BLaER1 (cell line): ENCODE results near the gene GCHFR.

Source experiments
- H3K27ac ChIP-seq: shearing (Covaris generic); formaldehyde crosslinking; 2 replicates; pipeline ENCODE4 v1.8.1; 2022
- H3K27me3 ChIP-seq: shearing (Covaris generic); formaldehyde crosslinking; 2 replicates; pipeline ENCODE4 v1.8.1; 2022
- H3K36me3 ChIP-seq: shearing (Covaris generic); formaldehyde crosslinking; 2 replicates; pipeline ENCODE4 v1.8.1; 2022
- H3K4me1 ChIP-seq: shearing (Covaris generic); formaldehyde crosslinking; 2 replicates; pipeline ENCODE4 v1.8.1; 2022
- H3K4me2 ChIP-seq: shearing (Covaris generic); formaldehyde crosslinking; 2 replicates; pipeline ENCODE4 v1.8.1; 2022
- H3K4me3 ChIP-seq: shearing (Covaris generic); formaldehyde crosslinking; 2 replicates; pipeline ENCODE4 v1.8.1; 2022
- H3K9ac ChIP-seq: shearing (Covaris generic); formaldehyde crosslinking; 2 replicates; pipeline ENCODE4 v1.8.1; 2022
- H3K9me3 ChIP-seq: shearing (Covaris generic); formaldehyde crosslinking; 2 replicates; pipeline ENCODE4 v1.8.1; 2022
- H4K20me1 ChIP-seq: shearing (Covaris generic); formaldehyde crosslinking; 2 replicates; pipeline ENCODE4 v1.8.1; 2022
- Cebpa-rat ChIP-seq: shearing (Covaris generic); IDR thresholded peaks from 2 replicates; pipeline ENCODE4 v1.8.1; 2022

Gene GCHFR

DNA sequence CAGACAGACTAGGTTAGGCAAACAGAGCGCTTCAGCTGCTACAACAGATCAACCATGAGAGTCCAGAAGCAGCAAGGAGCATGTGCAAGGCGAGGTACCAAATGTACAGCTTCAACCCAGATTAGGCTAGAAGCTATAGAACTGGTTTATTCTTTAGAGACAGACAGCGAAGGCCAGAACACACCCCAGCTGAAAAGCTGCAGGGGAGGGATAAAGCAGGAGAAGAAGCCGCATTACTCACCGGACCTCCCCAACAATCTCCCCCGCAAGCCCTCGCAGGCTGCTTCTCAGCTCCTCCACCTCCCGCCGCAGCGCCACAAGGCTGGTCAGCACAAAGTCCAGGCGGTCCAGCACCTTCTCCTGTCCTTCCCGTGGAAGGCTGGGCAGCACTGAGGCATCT, 12.1 kb upstream of the GCHFR start:
- peaks cover 38% of the 10 kb centered on the region for H3K4me1 ChIP-seq
- no peaks in the 10 kb centered on the region for H3K9me3 ChIP-seq
- no peak overlapping the region for H3K4me3 ChIP-seq
- no peak overlapping the region for H3K4me2 ChIP-seq
- TF ChIP-seq Cebpa-rat = no peak
- H3K27ac ChIP-seq = no peak overlapping the region
- no peaks in the 10 kb centered on the region for H3K27me3 ChIP-seq
- H3K9ac ChIP-seq = no peak overlapping the region; the same call in 1 of the 2 replicates
- H3K36me3 ChIP-seq = peaks cover 66% of the 10 kb centered on the region
- peaks cover 25% of the 10 kb centered on the region for H4K20me1 ChIP-seq

DNA sequence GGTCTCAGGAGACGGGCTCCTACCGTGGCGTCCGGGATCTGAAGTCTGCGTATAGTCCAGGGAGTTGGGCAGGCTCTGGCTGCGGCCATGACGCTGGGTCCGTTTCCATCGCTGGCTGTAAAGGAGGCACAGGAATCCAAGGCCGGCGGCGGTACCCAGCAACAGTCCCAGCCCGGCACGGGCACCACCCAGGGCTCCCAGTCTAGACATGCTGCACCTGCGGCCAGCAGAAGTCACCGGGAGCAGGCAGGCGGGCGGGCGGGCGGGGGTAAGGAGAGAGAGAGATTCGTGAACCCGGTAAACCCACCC, 9.3 kb upstream of the GCHFR start:
- no peaks in the 10 kb centered on the region for H3K9me3 ChIP-seq
- no peak for TF ChIP-seq Cebpa-rat
- H3K4me2 ChIP-seq = peak overlapping the region; percentile 96
- peaks cover 52% of the 10 kb centered on the region for H3K4me1 ChIP-seq
- peak overlapping the region; percentile 94 for H3K27ac ChIP-seq
- H3K4me3 ChIP-seq = peak overlapping the region; percentile 90
- H3K36me3 ChIP-seq = peaks cover 39% of the 10 kb centered on the region
- peak overlapping the region; percentile 89 for H3K9ac ChIP-seq
- peaks cover 13% of the 10 kb centered on the region; the same call in 1 of the 2 replicates for H4K20me1 ChIP-seq
- no peaks in the 10 kb centered on the region for H3K27me3 ChIP-seq

DNA sequence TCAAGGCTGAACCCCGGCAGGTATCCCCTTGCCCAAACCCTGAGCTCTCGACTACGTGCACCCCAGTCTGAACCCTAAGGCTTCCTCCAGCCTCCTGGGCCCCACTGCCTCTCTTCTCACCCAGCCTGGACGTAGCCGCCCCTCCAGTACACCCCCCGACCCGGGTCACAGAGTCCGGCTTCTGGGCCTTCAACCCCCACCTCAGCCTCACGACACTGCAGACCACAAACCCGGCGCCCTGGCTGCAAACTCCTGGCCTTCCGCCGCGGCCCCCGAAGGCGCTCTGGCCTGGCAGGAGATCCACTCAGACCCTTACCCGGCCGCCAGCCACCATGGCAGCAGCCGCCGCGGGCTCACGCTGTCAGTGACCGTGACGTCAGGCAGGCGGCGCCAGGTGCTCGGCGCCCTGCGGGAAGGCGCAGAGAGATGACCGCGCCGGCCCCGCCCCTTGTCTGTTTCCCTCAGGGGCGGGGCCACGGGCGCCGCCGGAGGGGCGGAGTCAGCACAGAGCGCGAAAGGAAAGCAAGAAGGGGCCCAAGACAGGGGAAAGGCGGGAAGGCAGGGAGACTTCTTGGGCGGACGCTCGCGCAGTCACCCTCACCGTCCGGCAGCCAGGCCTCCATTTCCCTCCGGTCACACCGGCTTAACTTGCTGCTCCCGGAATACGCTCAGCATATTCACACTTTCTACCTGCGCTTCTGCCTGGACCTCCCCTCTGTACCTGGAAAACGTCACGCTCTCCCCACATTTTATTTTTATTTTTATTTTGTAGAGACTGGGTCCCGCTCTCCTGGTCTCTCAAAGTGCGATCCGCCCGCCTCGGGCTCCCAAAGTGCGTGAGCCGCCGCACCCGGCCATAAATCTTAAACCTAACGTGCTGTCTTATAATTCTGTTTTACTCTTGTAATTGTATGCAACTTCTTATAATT, 8.7 kb upstream of the GCHFR start, which contains the start of gene RMDN3:
TSS of gene RMDN3 (minus strand) at position 372 of the 929 bp plus-strand sequence. CDS start 471 bp downstream, outside the sequence.
- H3K9me3 ChIP-seq = no peaks in the 10 kb centered on the region
- peaks cover 58% of the 10 kb centered on the region for H3K4me1 ChIP-seq
- peak within 1 kb of the TSS; percentile 94 for H3K27ac ChIP-seq
- peaks cover 32% of the 10 kb centered on the region for H3K36me3 ChIP-seq
- H4K20me1 ChIP-seq = peaks cover 13% of the 10 kb centered on the region; the same call in 1 of the 2 replicates
- H3K4me2 ChIP-seq = peak within 1 kb of the TSS; percentile 96
- H3K9ac ChIP-seq = peak within 1 kb of the TSS; percentile 89
- no peaks in the 10 kb centered on the region for H3K27me3 ChIP-seq
- TF ChIP-seq Cebpa-rat = no peak
- peak within 1 kb of the TSS; percentile 90 for H3K4me3 ChIP-seq

DNA sequence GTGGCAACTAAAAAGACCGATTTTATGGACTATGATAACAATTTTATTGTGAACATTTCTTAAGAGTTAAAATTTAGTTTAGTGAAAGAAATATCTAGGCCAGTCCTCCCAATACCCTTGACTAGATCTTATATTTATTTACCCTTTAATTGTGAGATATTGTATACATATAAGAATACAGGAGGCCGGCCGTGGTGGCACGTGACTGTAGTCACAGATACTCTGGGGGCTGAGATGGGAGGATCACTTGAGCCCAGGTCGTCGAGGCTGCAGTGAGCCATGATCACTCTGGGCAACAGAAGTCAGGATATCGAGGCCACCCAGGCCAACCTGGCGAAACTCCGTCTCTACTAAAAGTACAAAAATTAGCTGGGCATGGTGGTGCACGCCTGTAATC, 8.1 kb upstream of the GCHFR start:
- no peaks in the 10 kb centered on the region for H3K27me3 ChIP-seq
- peak overlapping the region; percentile 94 for H3K27ac ChIP-seq
- H3K4me3 ChIP-seq = peak overlapping the region; percentile 90
- peak overlapping the region; percentile 89 for H3K9ac ChIP-seq
- peaks cover 62% of the 10 kb centered on the region for H3K4me1 ChIP-seq
- H3K4me2 ChIP-seq = peak overlapping the region; percentile 96
- H3K36me3 ChIP-seq = peaks cover 26% of the 10 kb centered on the region
- H3K9me3 ChIP-seq = no peaks in the 10 kb centered on the region
- TF ChIP-seq Cebpa-rat = no peak
- H4K20me1 ChIP-seq = peaks cover 13% of the 10 kb centered on the region; the same call in 1 of the 2 replicates

DNA sequence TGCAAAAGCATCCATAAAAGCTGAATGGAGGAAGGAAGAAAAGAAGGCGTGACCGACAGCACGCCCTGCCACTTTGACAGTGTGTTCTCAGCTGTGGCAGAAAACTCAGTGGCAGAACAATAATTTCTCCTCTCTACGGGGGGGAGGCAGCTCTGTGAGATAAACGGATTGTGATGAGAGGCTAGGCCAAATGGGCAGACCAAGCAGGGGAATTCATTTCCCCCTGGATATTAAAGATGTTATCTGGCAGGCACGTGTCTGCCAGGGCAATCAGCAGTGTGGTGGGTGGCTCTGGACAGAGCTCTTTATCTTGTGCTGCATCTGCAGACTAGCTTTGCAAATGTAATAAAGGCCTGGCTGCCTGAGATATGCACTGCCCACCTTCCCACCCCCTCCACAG, 6.9 kb upstream of the GCHFR start:
- Histone ChIP-seq H3K4me3 (no peak overlapping the region), H3K4me2 (peak overlapping the region; percentile 47), H3K4me1 (peaks cover 62% of the 10 kb centered on the region)

DNA sequence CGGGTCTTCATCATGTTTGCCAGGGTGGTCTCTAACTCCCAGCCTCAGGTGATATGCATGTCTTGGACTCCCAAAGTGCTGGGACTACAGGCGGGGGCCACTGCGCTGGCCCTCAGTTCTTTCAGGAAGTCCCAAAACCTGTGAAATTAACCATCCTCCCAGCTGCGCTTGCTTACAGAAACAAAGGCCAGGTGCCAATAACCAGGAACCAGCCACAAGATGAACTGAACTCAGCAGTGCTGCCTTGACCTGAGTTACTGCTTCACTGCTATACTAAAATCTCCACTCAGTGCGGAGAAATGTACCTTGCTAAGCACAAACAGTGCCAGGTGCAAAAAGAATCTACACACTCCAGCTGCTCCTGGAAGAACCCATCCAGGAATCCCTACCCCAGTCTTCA, 3.9 kb upstream of the GCHFR start:
- H3K4me3 ChIP-seq = no peak overlapping the region
- no peak overlapping the region for H3K9ac ChIP-seq
- no peak overlapping the region; the same call in 1 of the 2 replicates for H3K4me2 ChIP-seq
- H4K20me1 ChIP-seq = no peaks in the 10 kb centered on the region
- TF ChIP-seq Cebpa-rat = no peak
- H3K27ac ChIP-seq = no peak overlapping the region
- peaks cover 7% of the 10 kb centered on the region; the same call in 1 of the 2 replicates for H3K27me3 ChIP-seq
- H3K36me3 ChIP-seq = no peaks in the 10 kb centered on the region
- peaks cover 62% of the 10 kb centered on the region for H3K4me1 ChIP-seq
- H3K9me3 ChIP-seq = no peaks in the 10 kb centered on the region

More for the DNA sequence above, 6.9 kb upstream of the GCHFR start:
- H4K20me1 ChIP-seq = peaks cover 6% of the 10 kb centered on the region; the same call in 1 of the 2 replicates
- peak overlapping the region; percentile 22; the same call in 1 of the 2 replicates for H3K27ac ChIP-seq
- no peak for TF ChIP-seq Cebpa-rat
- no peaks in the 10 kb centered on the region for H3K27me3 ChIP-seq
- H3K9me3 ChIP-seq = no peaks in the 10 kb centered on the region
- 0 out of 2 replicates have a peak overlapping the region, but pooled peaks have one; percentile 38 for H3K9ac ChIP-seq
- H3K36me3 ChIP-seq = peaks cover 14% of the 10 kb centered on the region

DNA sequence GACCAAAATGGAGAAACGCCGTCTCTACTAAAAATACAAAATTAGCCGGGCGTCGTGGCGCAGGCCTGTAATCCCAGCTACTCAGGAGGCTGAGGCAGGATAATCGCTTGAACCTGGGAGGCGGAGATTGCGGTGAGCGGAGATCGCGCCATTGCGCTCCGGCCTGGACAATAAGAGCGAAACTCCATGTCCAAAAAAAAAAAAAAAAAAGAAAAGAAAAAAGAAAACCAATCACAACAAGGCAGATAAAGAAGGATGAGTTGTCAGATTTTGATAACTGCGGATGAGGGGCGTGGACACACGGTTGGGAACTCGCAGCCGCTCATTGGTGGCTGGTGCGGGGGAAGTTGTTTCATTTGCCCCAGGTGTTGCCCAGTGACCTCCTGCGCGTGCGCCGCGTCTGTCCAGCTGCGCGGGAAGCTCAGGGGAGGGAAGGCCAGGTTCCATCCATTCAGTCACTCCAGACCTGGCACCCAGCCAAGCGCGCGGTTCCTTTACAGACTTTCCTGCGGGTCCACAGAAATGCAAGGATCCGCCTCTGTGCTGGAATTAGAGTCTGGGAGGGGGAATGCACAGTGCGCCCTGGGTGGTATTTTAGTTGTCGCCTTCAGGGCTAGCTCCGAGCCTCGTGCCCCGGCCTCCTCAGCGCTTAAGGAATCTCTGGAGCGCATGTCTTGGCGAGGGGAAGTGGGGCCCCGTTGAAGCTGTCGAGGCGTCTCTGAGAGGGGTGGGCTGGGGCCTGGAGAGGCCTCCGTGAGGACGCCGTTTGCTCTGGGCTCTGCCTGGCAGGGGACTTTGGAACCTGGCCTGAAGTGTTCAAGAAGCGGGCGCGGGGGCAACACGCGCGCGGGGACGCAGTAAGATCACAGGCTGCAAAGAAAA, 708 bp upstream of the GCHFR start:
- TF ChIP-seq Cebpa-rat = no peak
- Histone ChIP-seq H3K36me3 (0 out of 2 replicates have a peak, but pooled peaks cover 11% of the 10 kb centered on the region), H3K4me3 (peak overlapping the region; percentile 78), H3K27me3 (peaks cover 7% of the 10 kb centered on the region; the same call in 1 of the 2 replicates), H3K4me2 (peak overlapping the region; percentile 99), H3K9me3 (no peaks in the 10 kb centered on the region), H3K27ac (peak overlapping the region; percentile 83), H3K4me1 (peaks cover 68% of the 10 kb centered on the region), H3K9ac (peak overlapping the region; percentile 77), H4K20me1 (peaks cover 23% of the 10 kb centered on the region; the same call in 1 of the 2 replicates)

DNA sequence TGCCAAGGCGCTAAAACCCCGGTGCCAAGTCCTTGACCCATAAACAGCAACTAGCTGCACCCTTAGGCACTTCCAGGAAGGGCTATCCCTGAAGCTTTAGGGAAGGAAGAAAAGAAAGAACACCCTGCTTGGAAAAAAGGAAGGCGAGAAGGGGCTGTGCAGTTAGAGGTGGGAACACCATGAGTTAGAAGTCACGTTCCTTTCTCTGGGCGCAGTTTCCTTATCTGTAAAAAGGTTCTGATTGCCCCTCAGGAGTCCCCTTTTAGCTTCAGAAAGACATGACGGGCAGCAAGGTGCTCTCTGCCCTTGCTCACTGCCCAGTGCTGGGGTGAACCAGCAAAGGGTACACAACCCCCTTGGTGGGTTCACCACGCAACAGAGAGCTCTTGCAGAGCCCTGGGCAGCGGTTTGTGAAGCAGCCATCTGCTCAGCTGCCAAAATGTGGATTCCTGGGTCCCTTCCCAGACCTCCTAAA, 798 bp downstream of the GCHFR start:
- Histone ChIP-seq H3K4me3 (peak overlapping the region; percentile 78), H3K4me1 (peaks cover 81% of the 10 kb centered on the region), H3K27me3 (peaks cover 7% of the 10 kb centered on the region; the same call in 1 of the 2 replicates), H4K20me1 (peaks cover 36% of the 10 kb centered on the region; the same call in 1 of the 2 replicates), H3K36me3 (0 out of 2 replicates have a peak, but pooled peaks cover 11% of the 10 kb centered on the region), H3K27ac (peak overlapping the region; percentile 83), H3K9me3 (no peaks in the 10 kb centered on the region), H3K9ac (peak overlapping the region; percentile 77), H3K4me2 (peak overlapping the region; percentile 99)
- TF ChIP-seq Cebpa-rat = no peak
